Measurements from ENCODE around the gene ABCA12.

The ABCA12 gene

GRCh38 chr2:215022418-215022817, 116.0 kb downstream of the ABCA12 start:
- Histone ChIP-seq H2AFZ (ENCODE audit: insufficient read depth, low read length, poor library complexity) (no peak overlapping the region), H2AK5ac (ENCODE audit: low read length) (no peak overlapping the region), H2BK120ac (ENCODE audit: insufficient read depth, low read length, poor library complexity) (no peak overlapping the region), H4K8ac (ENCODE audit: low read depth, low read length) (no peak overlapping the region), H3K4ac (ENCODE audit: low read depth, low read length) (no peak overlapping the region), H3K14ac (ENCODE audit: low read length) (no peak overlapping the region), H3K4me1 (ENCODE audit: control insufficient read depth in 1 of 2, insufficient read depth in 2 of 2, low read length in 2 of 2) (no peaks in the 10 kb centered on the region), H3K23ac (ENCODE audit: low read length) (no peak overlapping the region), H3K4me3 (ENCODE audit: low read depth, low read length) (no peak overlapping the region), H3K79me2 (ENCODE audit: control insufficient read depth, insufficient read depth, low read length, poor library complexity) (no peaks in the 10 kb centered on the region), H4K91ac (ENCODE audit: low read depth, low read length) (no peak overlapping the region), H3K36me3 (ENCODE audit: control insufficient read depth in 1 of 2, insufficient read depth in 2 of 2, low read length in 2 of 2) (no peaks in the 10 kb centered on the region), H4K12ac (ENCODE audit: low read depth, low read length) (no peak overlapping the region), H3K4me2 (ENCODE audit: low read length) (no peak overlapping the region), H3K18ac (ENCODE audit: low read length) (no peak overlapping the region), H3K9me3 (ENCODE audit: insufficient read depth, low read depth, low read length) (no peaks in the 10 kb centered on the region), H3K9ac (ENCODE audit: low read length) (no peak overlapping the region), H2BK12ac (ENCODE audit: low read length) (no peak overlapping the region), H3K79me1 (ENCODE audit: low read length) (no peaks in the 10 kb centered on the region), H3K27me3 (ENCODE audit: insufficient read depth, low read length) (no peaks in the 10 kb centered on the region), H3K27ac (ENCODE audit: low read depth, low read length) (no peak overlapping the region), H2BK5ac (ENCODE audit: low read depth, low read length, poor library complexity) (no peak overlapping the region)
- peak in 1 of 2 donors; percentile 41 for DNase-seq
- no CpG with 5 or more reads among the region's 3 CpGs for WGBS (ENCODE audit: extremely low coverage, insufficient coverage, insufficient read length)

- Histone ChIP-seq H2AFZ (ENCODE audit: insufficient read depth, low read length, poor library complexity) (no peak overlapping the region), H3K4ac (ENCODE audit: low read depth, low read length) (no peak overlapping the region), H3K27ac (ENCODE audit: low read depth, low read length) (no peak overlapping the region), H3K23ac (ENCODE audit: low read length) (no peak overlapping the region), H3K79me1 (ENCODE audit: low read length) (no peaks in the 10 kb centered on the region), H4K91ac (ENCODE audit: low read depth, low read length) (no peak overlapping the region), H3K27me3 (ENCODE audit: insufficient read depth, low read length) (no peaks in the 10 kb centered on the region), H3K4me3 (ENCODE audit: low read depth, low read length) (no peak overlapping the region), H3K14ac (ENCODE audit: low read length) (no peak overlapping the region), H3K9me3 (ENCODE audit: insufficient read depth, low read depth, low read length) (no peaks in the 10 kb centered on the region), H4K8ac (ENCODE audit: low read depth, low read length) (no peak overlapping the region), H3K18ac (ENCODE audit: low read length) (no peak overlapping the region), H3K79me2 (ENCODE audit: control insufficient read depth, insufficient read depth, low read length, poor library complexity) (no peaks in the 10 kb centered on the region), H3K4me2 (ENCODE audit: low read length) (no peak overlapping the region), H3K4me1 (ENCODE audit: control insufficient read depth in 1 of 2, insufficient read depth in 2 of 2, low read length in 2 of 2) (no peaks in the 10 kb centered on the region), H2BK5ac (ENCODE audit: low read depth, low read length, poor library complexity) (no peak overlapping the region), H2BK12ac (ENCODE audit: low read length) (no peak overlapping the region), H2AK5ac (ENCODE audit: low read length) (no peak overlapping the region), H4K12ac (ENCODE audit: low read depth, low read length) (no peak overlapping the region), H3K9ac (ENCODE audit: low read length) (no peak overlapping the region), H3K36me3 (ENCODE audit: control insufficient read depth in 1 of 2, insufficient read depth in 2 of 2, low read length in 2 of 2) (no peaks in the 10 kb centered on the region), H2BK120ac (ENCODE audit: insufficient read depth, low read length, poor library complexity) (no peak overlapping the region)
- no CpG with 5 or more reads among the region's 2 CpGs for WGBS (ENCODE audit: extremely low coverage, insufficient coverage, insufficient read length)
- no peak for DNase-seq
Measured at GRCh38 chr2:215020283-215020682, 118.1 kb downstream of the ABCA12 start.

GRCh38 chr2:215019521-215020145, 118.8 kb downstream of the ABCA12 start:
- no peak overlapping the region for H3K27ac ChIP-seq (ENCODE audit: low read depth, low read length)
- WGBS (ENCODE audit: extremely low coverage, insufficient coverage, insufficient read length): no CpG with 5 or more reads among the region's 8 CpGs

GRCh38 chr2:215019085-215019484, 119.3 kb downstream of the ABCA12 start:
- H2BK120ac ChIP-seq (ENCODE audit: insufficient read depth, low read length, poor library complexity): no peak overlapping the region
- no peak overlapping the region for H3K14ac ChIP-seq (ENCODE audit: low read length)
- H3K4me1 ChIP-seq (ENCODE audit: control insufficient read depth in 1 of 2, insufficient read depth in 2 of 2, low read length in 2 of 2): no peaks in the 10 kb centered on the region
- no peaks in the 10 kb centered on the region for H3K36me3 ChIP-seq (ENCODE audit: control insufficient read depth in 1 of 2, insufficient read depth in 2 of 2, low read length in 2 of 2)
- no peaks in the 10 kb centered on the region for H3K79me2 ChIP-seq (ENCODE audit: control insufficient read depth, insufficient read depth, low read length, poor library complexity)
- WGBS (ENCODE audit: extremely low coverage, insufficient coverage, insufficient read length): no CpG with 5 or more reads among the region's 3 CpGs
- no peak overlapping the region for H4K12ac ChIP-seq (ENCODE audit: low read depth, low read length)
- H4K8ac ChIP-seq (ENCODE audit: low read depth, low read length): no peak overlapping the region
- H3K23ac ChIP-seq (ENCODE audit: low read length): no peak overlapping the region
- H3K27ac ChIP-seq (ENCODE audit: low read depth, low read length): no peak overlapping the region
- no peak overlapping the region for H3K4me3 ChIP-seq (ENCODE audit: low read depth, low read length)
- H2BK12ac ChIP-seq (ENCODE audit: low read length): no peak overlapping the region
- no peaks in the 10 kb centered on the region for H3K9me3 ChIP-seq (ENCODE audit: insufficient read depth, low read depth, low read length)
- no peak overlapping the region for H4K91ac ChIP-seq (ENCODE audit: low read depth, low read length)
- no peak overlapping the region for H3K18ac ChIP-seq (ENCODE audit: low read length)
- no peak overlapping the region for H2AK5ac ChIP-seq (ENCODE audit: low read length)
- H3K27me3 ChIP-seq (ENCODE audit: insufficient read depth, low read length): no peaks in the 10 kb centered on the region
- H3K4ac ChIP-seq (ENCODE audit: low read depth, low read length): no peak overlapping the region
- no peaks in the 10 kb centered on the region for H3K79me1 ChIP-seq (ENCODE audit: low read length)
- no peak overlapping the region for H2AFZ ChIP-seq (ENCODE audit: insufficient read depth, low read length, poor library complexity)
- no peak overlapping the region for H3K4me2 ChIP-seq (ENCODE audit: low read length)
- DNase-seq: no peak
- H2BK5ac ChIP-seq (ENCODE audit: low read depth, low read length, poor library complexity): no peak overlapping the region
- H3K9ac ChIP-seq (ENCODE audit: low read length): no peak overlapping the region

More at GRCh38 chr2:215019521-215020145, 118.8 kb downstream of the ABCA12 start:
- Histone ChIP-seq H3K9me3 (ENCODE audit: insufficient read depth, low read depth, low read length) (no peaks in the 10 kb centered on the region), H2AK5ac (ENCODE audit: low read length) (no peak overlapping the region), H3K4me2 (ENCODE audit: low read length) (no peak overlapping the region), H4K12ac (ENCODE audit: low read depth, low read length) (no peak overlapping the region), H2BK120ac (ENCODE audit: insufficient read depth, low read length, poor library complexity) (no peak overlapping the region), H3K79me1 (ENCODE audit: low read length) (no peaks in the 10 kb centered on the region), H3K79me2 (ENCODE audit: control insufficient read depth, insufficient read depth, low read length, poor library complexity) (no peaks in the 10 kb centered on the region), H3K4me1 (ENCODE audit: control insufficient read depth in 1 of 2, insufficient read depth in 2 of 2, low read length in 2 of 2) (no peaks in the 10 kb centered on the region), H3K4me3 (ENCODE audit: low read depth, low read length) (no peak overlapping the region), H3K23ac (ENCODE audit: low read length) (no peak overlapping the region), H3K9ac (ENCODE audit: low read length) (no peak overlapping the region), H2BK12ac (ENCODE audit: low read length) (no peak overlapping the region), H2BK5ac (ENCODE audit: low read depth, low read length, poor library complexity) (no peak overlapping the region), H4K91ac (ENCODE audit: low read depth, low read length) (no peak overlapping the region), H3K14ac (ENCODE audit: low read length) (no peak overlapping the region), H3K36me3 (ENCODE audit: control insufficient read depth in 1 of 2, insufficient read depth in 2 of 2, low read length in 2 of 2) (no peaks in the 10 kb centered on the region), H3K4ac (ENCODE audit: low read depth, low read length) (no peak overlapping the region), H3K18ac (ENCODE audit: low read length) (no peak overlapping the region), H4K8ac (ENCODE audit: low read depth, low read length) (no peak overlapping the region), H2AFZ (ENCODE audit: insufficient read depth, low read length, poor library complexity) (no peak overlapping the region), H3K27me3 (ENCODE audit: insufficient read depth, low read length) (no peaks in the 10 kb centered on the region)
- no peak for DNase-seq

Measured in trophoblast cell (in vitro differentiated cells and primary cell).